OCI-LY1 (cell line): ENCODE data around the gene CCDC32.

Experiments used
- H2AFZ ChIP-seq: fragments of 200-600 bp; sonication (generic), shearing (Covaris generic); 2 replicates; pipeline ENCODE4 v1.6.0; 2014; ENCODE audit warnings: antibody characterized with exemption, mild to moderate bottlenecking, low read length
- H3F3A ChIP-seq: fragments of 200-600 bp; sonication (generic), shearing (Covaris generic); 2 replicates; pipeline ENCODE4 v1.6.0; 2014; ENCODE audit warnings: mild to moderate bottlenecking, antibody characterized with exemption, low read length, moderate library complexity; ENCODE audit not compliant: insufficient read depth
- H3K27ac ChIP-seq: fragments of 200-600 bp; sonication (generic); 2 replicates; pipeline ENCODE4 v1.5.1; 2014; ENCODE audit warnings: low read length, mixed run types, mild to moderate bottlenecking, low read depth; ENCODE audit not compliant: poor library complexity, severe bottlenecking
- H3K27me3 ChIP-seq: fragments of 200-600 bp; sonication (generic); 2 replicates; pipeline ENCODE4 v1.6.0; 2014; ENCODE audit warnings: antibody characterized with exemption, mild to moderate bottlenecking, low read length, moderate library complexity; ENCODE audit not compliant: insufficient read depth
- H3K36me3 ChIP-seq: fragments of 200-600 bp; sonication (generic); 2 replicates; pipeline ENCODE4 v1.6.1; 2014; ENCODE audit warnings: mild to moderate bottlenecking, antibody characterized with exemption, low read length, moderate library complexity, mixed read lengths; ENCODE audit not compliant: insufficient read depth
- H3K4me1 ChIP-seq: fragments of 200-600 bp; sonication (generic); 2 replicates; pipeline ENCODE4 v1.5.1; 2014; ENCODE audit warnings: mild to moderate bottlenecking, low read length, moderate library complexity; ENCODE audit not compliant: insufficient read depth, severe bottlenecking
- H3K4me2 ChIP-seq: fragments of 200-600 bp; sonication (generic), shearing (Covaris generic); 2 replicates; pipeline ENCODE4 v1.6.1; 2014; ENCODE audit warnings: low read length
- H3K4me3 ChIP-seq: fragments of 200-600 bp; sonication (generic); 2 replicates; pipeline ENCODE4 v1.5.1; 2014; ENCODE audit warnings: low read length, low read depth, mild to moderate bottlenecking, mixed read lengths; ENCODE audit not compliant: poor library complexity, severe bottlenecking
- H3K79me2 ChIP-seq: fragments of 200-600 bp; shearing (Covaris generic); 2 replicates; pipeline ENCODE4 v1.6.1; 2016; ENCODE audit warnings: mixed run types, low read length, mixed read lengths; ENCODE audit not compliant: insufficient read depth
- H3K9ac ChIP-seq: fragments of 200-600 bp; sonication (generic), shearing (Covaris generic); 2 replicates; pipeline ENCODE4 v1.6.1; 2014; ENCODE audit warnings: mild to moderate bottlenecking, low read length, mixed read lengths
- H3K9me2 ChIP-seq: fragments of 200-600 bp; sonication (generic), shearing (Covaris generic); 2 replicates; pipeline ENCODE4 v1.6.1; 2014; ENCODE audit warnings: low read depth, mild to moderate bottlenecking, low read length, mixed read lengths
- H3K9me3 ChIP-seq: fragments of 200-600 bp; shearing (Covaris generic); 2 replicates; pipeline ENCODE4 v1.6.1; 2014; ENCODE audit warnings: low read length, mixed read lengths
- H4K20me1 ChIP-seq: fragments of 200-600 bp; sonication (generic), shearing (Covaris generic); 2 replicates; pipeline ENCODE4 v1.6.0; 2016; ENCODE audit warnings: mild to moderate bottlenecking, low read length; ENCODE audit not compliant: insufficient read depth
- EZH2 ChIP-seq: fragments of 200-600 bp; sonication (generic), shearing (Covaris generic); IDR thresholded peaks from 2 replicates; pipeline ENCODE4 v1.8.0; 2017; ENCODE audit warnings: borderline replicate concordance, mixed run types, mild to moderate bottlenecking, antibody characterized with exemption, low read length, moderate library complexity, mixed read lengths
- TF ChIP-seq, protein P1 (sequence below): fragments of 200-600 bp; sonication (generic), shearing (Covaris generic); IDR thresholded peaks from 2 replicates; pipeline ENCODE4 v1.5.1; 2017; ENCODE audit warnings: mild to moderate bottlenecking, antibody characterized with exemption, low read length, moderate library complexity, mixed read lengths

The CCDC32 gene

DNA sequence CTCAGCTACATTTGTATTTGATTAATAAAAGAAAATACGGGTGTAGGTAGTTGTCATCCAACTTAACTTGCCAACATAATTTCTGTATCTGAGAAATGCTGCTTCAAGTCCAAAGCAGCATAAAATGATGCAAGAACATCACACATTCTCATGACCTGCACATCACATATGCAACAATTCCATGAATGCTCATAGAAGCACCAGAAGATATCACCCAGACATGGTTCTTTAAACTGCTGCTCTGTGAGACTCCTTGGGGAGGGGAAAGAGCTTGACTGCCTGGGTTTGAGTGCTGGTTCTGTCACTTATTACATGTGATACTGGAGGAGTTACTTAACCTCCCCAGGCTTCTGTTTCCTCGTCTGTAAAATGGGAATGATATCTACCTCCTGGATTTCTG lies 54.6 kb downstream of the CCDC32 start:
- H3F3A ChIP-seq, result no peaks in the 10 kb centered on the region
- H3K4me1 ChIP-seq, result peaks cover 19% of the 10 kb centered on the region
- no peak overlapping the region for H3K9ac ChIP-seq
- H3K27me3 ChIP-seq, result no peaks in the 10 kb centered on the region; the same call in 1 of the 2 replicates
- no peak overlapping the region for H3K4me3 ChIP-seq
- H3K9me2 ChIP-seq, result no peaks in the 10 kb centered on the region
- no peak overlapping the region for H3K27ac ChIP-seq
- H3K36me3 ChIP-seq, result no peaks in the 10 kb centered on the region
- TF ChIP-seq EZH2, result no peak
- TF ChIP-seq, protein P1, sequence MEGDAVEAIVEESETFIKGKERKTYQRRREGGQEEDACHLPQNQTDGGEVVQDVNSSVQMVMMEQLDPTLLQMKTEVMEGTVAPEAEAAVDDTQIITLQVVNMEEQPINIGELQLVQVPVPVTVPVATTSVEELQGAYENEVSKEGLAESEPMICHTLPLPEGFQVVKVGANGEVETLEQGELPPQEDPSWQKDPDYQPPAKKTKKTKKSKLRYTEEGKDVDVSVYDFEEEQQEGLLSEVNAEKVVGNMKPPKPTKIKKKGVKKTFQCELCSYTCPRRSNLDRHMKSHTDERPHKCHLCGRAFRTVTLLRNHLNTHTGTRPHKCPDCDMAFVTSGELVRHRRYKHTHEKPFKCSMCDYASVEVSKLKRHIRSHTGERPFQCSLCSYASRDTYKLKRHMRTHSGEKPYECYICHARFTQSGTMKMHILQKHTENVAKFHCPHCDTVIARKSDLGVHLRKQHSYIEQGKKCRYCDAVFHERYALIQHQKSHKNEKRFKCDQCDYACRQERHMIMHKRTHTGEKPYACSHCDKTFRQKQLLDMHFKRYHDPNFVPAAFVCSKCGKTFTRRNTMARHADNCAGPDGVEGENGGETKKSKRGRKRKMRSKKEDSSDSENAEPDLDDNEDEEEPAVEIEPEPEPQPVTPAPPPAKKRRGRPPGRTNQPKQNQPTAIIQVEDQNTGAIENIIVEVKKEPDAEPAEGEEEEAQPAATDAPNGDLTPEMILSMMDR, result no peak
- no peak overlapping the region; the same call in 1 of the 2 replicates for H3K4me2 ChIP-seq
- H4K20me1 ChIP-seq, result no peaks in the 10 kb centered on the region
- no peaks in the 10 kb centered on the region for H3K79me2 ChIP-seq
- H3K9me3 ChIP-seq, result no peaks in the 10 kb centered on the region
- no peak overlapping the region for H2AFZ ChIP-seq

DNA sequence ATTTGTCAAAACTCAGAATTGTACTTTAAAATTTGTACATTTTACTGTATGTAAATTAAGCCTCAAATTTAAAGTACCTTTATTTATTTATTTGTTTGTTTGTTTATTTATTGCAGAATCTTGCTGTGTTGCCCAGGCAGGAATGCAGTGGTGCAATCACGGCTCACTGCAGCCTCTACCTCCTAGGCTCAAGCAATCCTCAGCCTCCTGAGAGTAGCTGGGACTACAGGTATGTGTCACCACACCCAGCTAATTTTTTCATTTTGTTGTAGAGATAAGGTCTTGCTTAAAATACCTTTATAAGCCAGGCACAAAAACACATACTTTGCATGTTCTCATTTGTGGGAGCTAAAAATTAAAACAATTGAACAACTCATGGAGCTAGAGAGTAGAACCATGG lies 56.6 kb downstream of the CCDC32 start:
- H3K36me3 ChIP-seq, result no peaks in the 10 kb centered on the region
- H3K9me2 ChIP-seq, result no peaks in the 10 kb centered on the region
- H3K4me2 ChIP-seq, result no peak overlapping the region
- no peaks in the 10 kb centered on the region for H3F3A ChIP-seq
- H2AFZ ChIP-seq, result no peak overlapping the region
- no peaks in the 10 kb centered on the region for H4K20me1 ChIP-seq
- H3K79me2 ChIP-seq, result no peaks in the 10 kb centered on the region
- H3K27me3 ChIP-seq, result no peaks in the 10 kb centered on the region; the same call in 1 of the 2 replicates
- H3K4me3 ChIP-seq, result no peak overlapping the region
- peaks cover 19% of the 10 kb centered on the region for H3K4me1 ChIP-seq
- H3K27ac ChIP-seq, result no peak overlapping the region
- TF ChIP-seq EZH2, result no peak
- TF ChIP-seq, protein P1, result no peak
- H3K9me3 ChIP-seq, result no peaks in the 10 kb centered on the region
- H3K9ac ChIP-seq, result no peak overlapping the region

DNA sequence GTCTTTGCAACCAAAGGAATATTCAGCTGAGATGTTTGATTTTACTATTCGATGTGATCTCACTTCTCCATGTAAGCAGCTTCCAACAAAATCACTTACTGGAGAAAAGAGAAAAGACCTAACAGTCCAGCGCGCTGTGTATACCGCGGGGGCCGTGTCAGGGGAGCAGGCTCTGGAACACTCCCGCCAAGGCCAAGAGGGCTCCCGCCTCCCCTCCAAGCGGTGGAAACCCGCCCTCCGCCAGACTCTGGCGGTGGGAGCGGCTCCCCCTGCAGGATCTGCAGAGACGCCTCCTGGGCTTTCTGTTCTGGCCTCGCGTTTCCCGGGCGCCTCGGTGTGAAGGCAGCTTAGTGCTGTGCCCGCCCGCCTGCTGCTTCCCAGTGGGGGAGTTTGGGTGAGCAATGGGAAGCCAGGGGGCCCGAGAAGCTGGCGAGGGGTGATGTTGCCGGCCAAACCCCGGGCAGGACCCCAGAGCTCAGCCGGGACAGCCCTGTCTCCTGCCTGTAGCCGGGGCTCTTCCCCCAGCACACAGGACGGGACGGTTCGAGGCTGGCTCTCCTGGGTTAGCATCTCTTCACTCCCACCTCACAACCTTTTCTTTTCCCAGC lies 57.8 kb downstream of the CCDC32 start:
- H3K4me3 ChIP-seq, result no peak overlapping the region
- H4K20me1 ChIP-seq, result no peaks in the 10 kb centered on the region
- H2AFZ ChIP-seq, result no peak overlapping the region
- no peaks in the 10 kb centered on the region for H3K9me2 ChIP-seq
- TF ChIP-seq, protein P1, result peak; percentile 47
- TF ChIP-seq EZH2, result no peak
- H3K27ac ChIP-seq, result no peak overlapping the region
- peaks cover 19% of the 10 kb centered on the region for H3K4me1 ChIP-seq
- no peaks in the 10 kb centered on the region for H3F3A ChIP-seq
- no peaks in the 10 kb centered on the region for H3K27me3 ChIP-seq
- no peaks in the 10 kb centered on the region for H3K9me3 ChIP-seq
- no peaks in the 10 kb centered on the region for H3K79me2 ChIP-seq
- H3K36me3 ChIP-seq, result no peaks in the 10 kb centered on the region
- peak overlapping the region; percentile 46; the same call in 1 of the 2 replicates for H3K4me2 ChIP-seq
- no peak overlapping the region; the same call in 1 of the 2 replicates for H3K9ac ChIP-seq
